Measurements from ENCODE around the gene CPNE5. TPM values are rescaled to one million over a fixed set of nuclear protein-coding genes. Genes with fewer than 3 reads are reported as not detected.

Gene CPNE5
- total RNA-seq, 4 donors from 2014 or later: 0.23 to 1.1 (median 0.81) TPM; not detected in 1

GRCh38 chr6:36860126-36860525 is 20.9 kb upstream of the CPNE5 start:
- TF ChIP-seq, protein P1, sequence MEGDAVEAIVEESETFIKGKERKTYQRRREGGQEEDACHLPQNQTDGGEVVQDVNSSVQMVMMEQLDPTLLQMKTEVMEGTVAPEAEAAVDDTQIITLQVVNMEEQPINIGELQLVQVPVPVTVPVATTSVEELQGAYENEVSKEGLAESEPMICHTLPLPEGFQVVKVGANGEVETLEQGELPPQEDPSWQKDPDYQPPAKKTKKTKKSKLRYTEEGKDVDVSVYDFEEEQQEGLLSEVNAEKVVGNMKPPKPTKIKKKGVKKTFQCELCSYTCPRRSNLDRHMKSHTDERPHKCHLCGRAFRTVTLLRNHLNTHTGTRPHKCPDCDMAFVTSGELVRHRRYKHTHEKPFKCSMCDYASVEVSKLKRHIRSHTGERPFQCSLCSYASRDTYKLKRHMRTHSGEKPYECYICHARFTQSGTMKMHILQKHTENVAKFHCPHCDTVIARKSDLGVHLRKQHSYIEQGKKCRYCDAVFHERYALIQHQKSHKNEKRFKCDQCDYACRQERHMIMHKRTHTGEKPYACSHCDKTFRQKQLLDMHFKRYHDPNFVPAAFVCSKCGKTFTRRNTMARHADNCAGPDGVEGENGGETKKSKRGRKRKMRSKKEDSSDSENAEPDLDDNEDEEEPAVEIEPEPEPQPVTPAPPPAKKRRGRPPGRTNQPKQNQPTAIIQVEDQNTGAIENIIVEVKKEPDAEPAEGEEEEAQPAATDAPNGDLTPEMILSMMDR (IDR thresholded peaks at IDR 0.05): no peak
- no peak for TF ChIP-seq POLR2A (IDR thresholded peaks at IDR 0.05)
- peak in 1 of 2 donors; percentile 49 for DNase-seq (ENCODE audit: low spot score in 2 of 2)
- H3K4me3 ChIP-seq (ENCODE audit: low read depth, poor library complexity, severe bottlenecking): no peak overlapping the region
- 84 to 86% methylated on average over 7 of the region's 7 CpGs for WGBS, 2 donors
- intact Hi-C loops (cut with DNase I; ENCODE audit: low total_unique reads): no loop called here

DNA sequence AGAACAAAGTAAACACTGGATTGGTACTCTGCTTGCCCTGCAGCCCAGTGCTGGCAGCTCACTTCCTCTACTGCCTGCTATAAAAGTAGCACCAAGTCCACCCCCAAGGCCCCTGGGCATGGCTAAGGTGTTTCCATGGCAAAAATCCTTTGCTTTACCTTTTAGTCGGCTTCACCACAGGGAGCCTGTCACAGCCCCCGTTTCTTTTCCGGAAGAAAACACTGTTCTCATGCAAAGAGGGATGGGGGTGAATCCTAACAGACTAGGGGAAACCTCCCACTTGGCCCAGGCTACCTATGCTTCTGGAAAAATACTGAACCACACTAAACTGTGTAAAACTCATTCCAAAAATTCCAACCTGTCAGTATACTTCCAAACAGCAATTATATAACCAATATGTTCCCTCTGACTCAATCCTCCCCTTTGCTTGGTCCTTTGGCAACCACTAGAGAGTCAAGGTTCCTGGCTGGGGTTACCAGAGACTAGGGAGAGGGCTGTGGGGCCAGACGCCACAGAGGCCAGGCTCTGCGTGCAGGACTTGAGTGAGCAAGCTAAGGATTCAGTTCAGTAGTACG is 19.2 kb upstream of the CPNE5 start:
- intact Hi-C loops (cut with DNase I; ENCODE audit: low total_unique reads): no loop called here
- 38 to 49% methylated on average over 6 of the region's 6 CpGs for WGBS, 2 donors
- no peak for TF ChIP-seq POLR2A (IDR thresholded peaks at IDR 0.05)
- TF ChIP-seq, protein P1 (IDR thresholded peaks at IDR 0.05): no peak
- H3K4me3 ChIP-seq (ENCODE audit: low read depth, poor library complexity, severe bottlenecking): no peak overlapping the region
- peak in 1 of 2 donors; percentile 80 for DNase-seq (ENCODE audit: low spot score in 2 of 2)

- no peak for DNase-seq (ENCODE audit: low spot score in 2 of 2)
- TF ChIP-seq POLR2A (IDR thresholded peaks at IDR 0.05): no peak
- TF ChIP-seq, protein P1 (IDR thresholded peaks at IDR 0.05): no peak
- H3K4me3 ChIP-seq (ENCODE audit: low read depth, poor library complexity, severe bottlenecking): no peak overlapping the region
- WGBS, 2 donors: 94 to 96% methylated on average over 4 of the region's 4 CpGs
- intact Hi-C loops (cut with DNase I; ENCODE audit: low total_unique reads): no loop called here
Observed at GRCh38 chr6:36857325-36857724, 18.1 kb upstream of the CPNE5 start.

DNA sequence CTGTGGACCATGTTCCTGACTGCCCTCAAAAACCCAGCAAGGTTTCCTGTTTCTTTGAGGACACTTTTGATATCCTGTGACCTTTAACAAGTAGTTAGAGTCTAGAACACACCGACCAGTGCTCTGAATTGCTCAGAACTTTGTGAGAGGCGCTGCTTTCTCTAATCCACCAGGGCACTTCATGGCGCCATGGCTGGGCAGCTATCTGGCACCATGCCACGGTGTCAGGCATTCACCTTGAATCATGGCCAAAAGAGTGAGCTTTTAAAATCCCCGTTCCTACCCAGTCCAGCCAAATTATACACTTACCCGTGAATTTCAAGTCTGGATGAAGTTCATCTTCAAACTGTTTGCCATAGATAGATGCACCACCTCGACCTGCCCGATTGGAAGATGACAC is 17.0 kb upstream of the CPNE5 start:
- 85 to 94% methylated on average over 8 of the region's 8 CpGs for WGBS, 2 donors
- peak in 1 of 2 donors; percentile 68 for DNase-seq (ENCODE audit: low spot score in 2 of 2)
- no peak overlapping the region for H3K4me3 ChIP-seq (ENCODE audit: low read depth, poor library complexity, severe bottlenecking)

GRCh38 chr6:36855750-36856149 is 16.5 kb upstream of the CPNE5 start:
- WGBS, 2 donors: 90 to 93% methylated on average over 10 of the region's 10 CpGs
- DNase-seq (ENCODE audit: low spot score in 2 of 2): peak in 1 of 2 donors; percentile 68
- intact Hi-C loops (cut with DNase I; ENCODE audit: low total_unique reads): no loop called here
- no peak for TF ChIP-seq POLR2A (IDR thresholded peaks at IDR 0.05)
- TF ChIP-seq, protein P1 (IDR thresholded peaks at IDR 0.05): no peak
- H3K4me3 ChIP-seq (ENCODE audit: low read depth, poor library complexity, severe bottlenecking): no peak overlapping the region

More for the DNA sequence above, 17.0 kb upstream of the CPNE5 start:
- intact Hi-C loops (cut with DNase I; ENCODE audit: low total_unique reads): no loop called here
- TF ChIP-seq POLR2A (IDR thresholded peaks at IDR 0.05): no peak
- TF ChIP-seq, protein P1 (IDR thresholded peaks at IDR 0.05): no peak

DNA sequence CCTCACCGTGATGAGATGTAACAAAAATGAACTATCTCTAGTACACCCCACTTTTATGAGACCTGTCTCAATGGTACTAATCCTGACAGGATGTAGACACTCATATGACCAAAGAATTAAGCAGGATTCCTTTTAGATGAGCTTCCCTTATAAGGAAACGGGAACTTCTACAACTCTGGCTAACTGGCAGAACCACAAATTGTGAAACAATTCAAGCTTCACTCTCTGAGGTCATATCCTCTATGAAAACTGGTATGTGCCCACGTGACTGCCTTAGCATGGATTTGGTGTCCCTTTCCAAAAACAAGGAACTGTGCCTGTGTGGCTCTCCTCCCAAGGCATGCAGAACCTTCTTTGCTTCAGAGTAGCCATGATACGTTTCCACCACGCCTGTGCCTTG is 14.1 kb upstream of the CPNE5 start:
- peak; percentile 56 to 59 for DNase-seq (ENCODE audit: low spot score in 2 of 2)
- TF ChIP-seq, protein P1 (IDR thresholded peaks at IDR 0.05): no peak
- no peak for TF ChIP-seq POLR2A (IDR thresholded peaks at IDR 0.05)
- no peak overlapping the region for H3K4me3 ChIP-seq (ENCODE audit: low read depth, poor library complexity, severe bottlenecking)
- WGBS, 2 donors: 57 to 64% methylated on average over 5 of the region's 5 CpGs
- intact Hi-C loops (cut with DNase I; ENCODE audit: low total_unique reads): no loop called here
